ENCODE data around the gene MYF5.
A peak's percentile ranks its signal among the peaks of the same experiment; 100 is the strongest.

Gene MYF5

GRCh38 chr12:80708975-80709328 lies 7.8 kb upstream of the MYF5 start:
- Mint-ChIP-seq H3K4me1 (peaks cover 39% of the 10 kb centered on the region), H3K27me3 (ENCODE audit: low read depth) (peaks cover 65% of the 10 kb centered on the region), H3K36me3 (ENCODE audit: low read depth) (no peaks in the 10 kb centered on the region), H3K4me3 (peak overlapping the region; percentile 85 to 98 (median 89)), H3K9me3 (no peaks in the 10 kb centered on the region), H3K27ac (peak overlapping the region; percentile 82 to 86 (median 83))
- TF ChIP-seq CTCF (IDR thresholded peaks at IDR 0.05; ENCODE audit: unreplicated experiment in 3 of 3): no peak

- H3K27ac Mint-ChIP-seq: peak overlapping the region; percentile 45 to 86 (median 82)
- H3K36me3 Mint-ChIP-seq (ENCODE audit: low read depth): no peaks in the 10 kb centered on the region
- peaks cover 76% of the 10 kb centered on the region for H3K27me3 Mint-ChIP-seq (ENCODE audit: low read depth)
- H3K9me3 Mint-ChIP-seq: no peaks in the 10 kb centered on the region
- H3K4me1 Mint-ChIP-seq: peaks cover 51% of the 10 kb centered on the region
- peak overlapping the region; percentile 67 to 98 (median 89) for H3K4me3 Mint-ChIP-seq
- peak; percentile 24 to 48 (median 28) for TF ChIP-seq CTCF (IDR thresholded peaks at IDR 0.05; ENCODE audit: unreplicated experiment in 3 of 3)
These were observed 6.6 kb upstream of the MYF5 start for GRCh38 chr12:80709811-80710726.

DNA sequence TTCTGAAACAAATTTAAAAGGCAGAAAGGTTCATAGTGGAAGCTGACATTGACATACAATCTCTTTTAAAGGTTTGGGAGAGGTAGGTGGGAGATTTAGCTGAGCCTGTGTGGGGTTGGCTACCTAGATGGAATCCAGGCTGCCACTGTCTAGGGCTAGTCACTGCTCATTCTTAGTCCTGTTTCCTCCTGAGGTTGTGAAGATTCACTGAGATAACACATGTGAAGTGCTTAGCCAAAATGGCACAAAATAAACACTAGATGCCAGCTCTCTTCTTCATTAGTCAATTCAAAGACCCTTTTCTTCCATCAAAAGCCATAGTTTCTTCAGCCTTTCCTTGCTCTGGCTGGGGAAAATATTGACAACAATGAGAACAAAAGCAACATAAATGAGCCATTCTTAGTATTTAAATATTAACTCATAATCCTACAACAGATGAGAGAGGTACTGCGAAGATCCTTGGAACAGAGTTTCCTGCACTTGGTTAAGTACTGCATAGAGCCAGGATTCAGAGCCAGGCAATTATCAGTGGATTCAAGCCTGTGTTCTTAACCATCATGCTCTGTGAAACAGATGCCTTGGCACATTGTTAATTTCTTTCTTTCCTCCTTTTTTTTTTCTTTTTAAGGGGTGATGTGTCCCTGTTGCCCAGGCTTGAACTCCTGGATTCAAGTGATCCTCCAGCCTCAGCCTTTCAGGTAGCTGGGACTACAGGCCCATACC lies 5.8 kb upstream of the MYF5 start:
- Mint-ChIP-seq H3K27ac (peak overlapping the region; percentile 45 to 86 (median 82)), H3K9me3 (no peaks in the 10 kb centered on the region), H3K27me3 (ENCODE audit: low read depth) (peaks cover 80% of the 10 kb centered on the region), H3K36me3 (ENCODE audit: low read depth) (no peaks in the 10 kb centered on the region), H3K4me3 (peak overlapping the region; percentile 67 to 98 (median 89)), H3K4me1 (peaks cover 53% of the 10 kb centered on the region)
- TF ChIP-seq CTCF (IDR thresholded peaks at IDR 0.05; ENCODE audit: unreplicated experiment in 3 of 3): no peak

- no peak for TF ChIP-seq CTCF (IDR thresholded peaks at IDR 0.05; ENCODE audit: unreplicated experiment in 3 of 3)
- Mint-ChIP-seq H3K4me1 (peaks cover 54% of the 10 kb centered on the region), H3K27ac (peak overlapping the region in 1 of 3 experiments; percentile 82), H3K9me3 (no peaks in the 10 kb centered on the region), H3K27me3 (ENCODE audit: low read depth) (peaks cover 80% of the 10 kb centered on the region), H3K36me3 (ENCODE audit: low read depth) (no peaks in the 10 kb centered on the region), H3K4me3 (no peak overlapping the region)
These were observed 4.8 kb upstream of the MYF5 start for GRCh38 chr12:80711866-80712265.

GRCh38 chr12:80712866-80713265 lies 3.8 kb upstream of the MYF5 start:
- H3K27me3 Mint-ChIP-seq (ENCODE audit: low read depth): peaks cover 70% of the 10 kb centered on the region
- H3K4me1 Mint-ChIP-seq: peaks cover 44% of the 10 kb centered on the region
- H3K4me3 Mint-ChIP-seq: peak overlapping the region in 1 of 3 experiments; percentile 48
- H3K36me3 Mint-ChIP-seq (ENCODE audit: low read depth): no peaks in the 10 kb centered on the region
- no peaks in the 10 kb centered on the region for H3K9me3 Mint-ChIP-seq
- TF ChIP-seq CTCF (IDR thresholded peaks at IDR 0.05; ENCODE audit: unreplicated experiment in 3 of 3): no peak
- H3K27ac Mint-ChIP-seq: peak overlapping the region; percentile 57 to 71 (median 65)
